Lower leg skin (tissue), 4 donors: Measurements from ENCODE around the gene IMMP1L. TPM values are rescaled to one million over a fixed set of nuclear protein-coding genes. Genes with fewer than 3 reads are reported as not detected.
"Not testable (repeated sequence)": the region's sequence is repeated elsewhere in the genome, so short reads cannot be mapped to it uniquely, and the experiment has no call there.

ENCODE experiments used
- DNase-seq, 2 donors: peaks; one replicate each; pipeline ENCODE4 v3.0.0-alpha.2; 2019; ENCODE audit warnings: low spot score in 2 of 2
- H3K4me3 ChIP-seq: fragments of 200-600 bp; sonication (generic); 2 replicates; pipeline ENCODE4 v1.5.1; 2017; ENCODE audit warnings: mild to moderate bottlenecking, low read depth; ENCODE audit not compliant: poor library complexity, severe bottlenecking
- CTCF ChIP-seq, 3 donors: fragments of 450-650 bp; IDR thresholded peaks; one replicate each; pipeline ENCODE4 v1.5.1; 2016; ENCODE audit warnings: antibody characterized with exemption in 3 of 3, mild to moderate bottlenecking in 3 of 3, moderate library complexity in 2 of 3
- POLR2A ChIP-seq, 2 donors: fragments of 450-650 bp; IDR thresholded peaks; one replicate each; pipeline ENCODE4 v1.6.1; 2016 to 2017; ENCODE audit warnings: antibody characterized with exemption in 2 of 2, mild to moderate bottlenecking in 1 of 2, moderate library complexity in 1 of 2
- WGBS, 2 donors: methylation state at CpG; one replicate each; pipeline ENCODE4 v1.1.5; 2018; 5-methylcytosine and 5-hydroxymethylcytosine counted together
- intact Hi-C: fragments of 100-400 bp; cut with DNase I; formaldehyde crosslinking; loops from one replicate; pipeline ENCODE4 v1.15.0; 2023; ENCODE audit warnings: low total_unique reads
- total RNA-seq, 4 donors: library from RNA; depleted of rRNA; stranded (reverse); fragments of >200 nt; gene quantifications; one replicate each; pipeline ENCODE4 v1.1.0, GENCODE V29; 2016

IMMP1L gene
- total RNA-seq, 4 donors from 2014 or later: 6.8 to 79.9 (median 26.4) TPM

- no peak for TF ChIP-seq POLR2A (IDR thresholded peaks at IDR 0.05)
- TF ChIP-seq CTCF (IDR thresholded peaks at IDR 0.05): no peak
- H3K4me3 ChIP-seq: no peak overlapping the region
- 81 to 86% methylated on average over 2 of the region's 2 CpGs for WGBS, 2 donors
- DNase-seq: no peak
- intact Hi-C loops: no loop called here
Observed at GRCh38 chr11:31500560-31500959, 8.9 kb downstream of the IMMP1L start.

- TF ChIP-seq CTCF (IDR thresholded peaks at IDR 0.05): no peak
- no peak for TF ChIP-seq POLR2A (IDR thresholded peaks at IDR 0.05)
- DNase-seq: no peak
- 93 to 96% methylated on average over 3 of the region's 3 CpGs for WGBS, 2 donors
- H3K4me3 ChIP-seq: no peak overlapping the region
- intact Hi-C loops: no loop called here
Observed at GRCh38 chr11:31499576-31500178, 9.7 kb downstream of the IMMP1L start.

GRCh38 chr11:31493762-31494161, 15.7 kb downstream of the IMMP1L start:
- H3K4me3 ChIP-seq, DNase-seq, intact Hi-C loops: not testable (repeated sequence)
- 93 to 94% methylated on average over 4 of the region's 4 CpGs for WGBS, 2 donors

GRCh38 chr11:31493235-31493634, 16.2 kb downstream of the IMMP1L start:
- 93 to 98% methylated on average over 4 of the region's 4 CpGs for WGBS, 2 donors
- no peak for DNase-seq
- intact Hi-C loops: no loop called here
- H3K4me3 ChIP-seq: no peak overlapping the region
- no peak for TF ChIP-seq CTCF (IDR thresholded peaks at IDR 0.05)
- no peak for TF ChIP-seq POLR2A (IDR thresholded peaks at IDR 0.05)

GRCh38 chr11:31492320-31492913, 17.0 kb downstream of the IMMP1L start:
- no peak for DNase-seq
- intact Hi-C loops: no loop called here
- H3K4me3 ChIP-seq: no peak overlapping the region
- TF ChIP-seq POLR2A (IDR thresholded peaks at IDR 0.05) (no peak), CTCF (IDR thresholded peaks at IDR 0.05) (no peak)
- WGBS, 2 donors: 77 to 90% methylated on average over 2 of the region's 2 CpGs

- no peak for DNase-seq
- WGBS, 2 donors: 19 to 33% methylated on average over 1 of the region's 1 CpG
- H3K4me3 ChIP-seq: no peak overlapping the region
- TF ChIP-seq POLR2A (IDR thresholded peaks at IDR 0.05) (no peak), CTCF (IDR thresholded peaks at IDR 0.05) (no peak)
- intact Hi-C loops: no loop called here
Observed at GRCh38 chr11:31487848-31488247, 21.6 kb downstream of the IMMP1L start.
